ENCODE results near the gene TDO2. TPM values are rescaled to one million over a fixed set of nuclear protein-coding genes. Genes with fewer than 3 reads are reported as not detected.

The TDO2 gene
- total RNA-seq, 4 donors from 2014 or later: 0.23 TPM; not detected in 3

DNA sequence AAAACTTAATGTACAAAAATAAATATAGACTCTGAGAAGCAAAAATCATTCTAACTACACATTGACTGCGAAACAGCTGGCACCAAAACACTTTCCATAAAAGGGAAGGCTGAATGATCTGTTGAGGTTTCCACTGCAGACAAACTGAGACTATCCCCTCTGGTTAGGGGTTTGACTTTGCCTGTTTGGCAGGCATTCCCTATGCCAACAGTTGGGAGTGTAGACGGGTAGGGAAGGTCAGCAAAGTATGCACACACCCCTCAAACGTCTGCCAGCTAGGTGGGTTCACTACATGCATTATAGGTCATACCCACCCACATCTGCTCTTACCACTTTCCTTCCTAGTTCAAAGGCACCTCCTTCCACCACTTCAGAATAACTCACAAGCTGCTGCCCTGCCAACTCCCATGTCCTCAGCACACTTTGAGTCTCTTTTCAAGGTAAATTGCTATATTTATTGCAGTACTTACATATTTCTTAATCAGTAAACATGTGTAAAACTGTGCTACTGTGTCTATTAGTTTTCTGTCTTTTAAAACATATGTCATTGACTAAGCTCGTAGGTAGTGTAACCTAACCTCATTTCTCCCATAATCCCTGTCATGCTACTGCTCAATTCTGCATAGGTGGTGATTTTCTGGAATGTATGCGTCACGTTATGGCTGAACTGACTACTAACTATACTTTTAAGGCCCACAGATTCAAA is 37.7 kb downstream of the TDO2 start:
- intact Hi-C loops (cut with DNase I; ENCODE audit: low total_unique reads): no loop called here
- no peak for DNase-seq (ENCODE audit: low spot score in 2 of 2)
- H3K4me3 ChIP-seq (ENCODE audit: low read depth, poor library complexity, severe bottlenecking): no peak overlapping the region
- TF ChIP-seq, protein P1, sequence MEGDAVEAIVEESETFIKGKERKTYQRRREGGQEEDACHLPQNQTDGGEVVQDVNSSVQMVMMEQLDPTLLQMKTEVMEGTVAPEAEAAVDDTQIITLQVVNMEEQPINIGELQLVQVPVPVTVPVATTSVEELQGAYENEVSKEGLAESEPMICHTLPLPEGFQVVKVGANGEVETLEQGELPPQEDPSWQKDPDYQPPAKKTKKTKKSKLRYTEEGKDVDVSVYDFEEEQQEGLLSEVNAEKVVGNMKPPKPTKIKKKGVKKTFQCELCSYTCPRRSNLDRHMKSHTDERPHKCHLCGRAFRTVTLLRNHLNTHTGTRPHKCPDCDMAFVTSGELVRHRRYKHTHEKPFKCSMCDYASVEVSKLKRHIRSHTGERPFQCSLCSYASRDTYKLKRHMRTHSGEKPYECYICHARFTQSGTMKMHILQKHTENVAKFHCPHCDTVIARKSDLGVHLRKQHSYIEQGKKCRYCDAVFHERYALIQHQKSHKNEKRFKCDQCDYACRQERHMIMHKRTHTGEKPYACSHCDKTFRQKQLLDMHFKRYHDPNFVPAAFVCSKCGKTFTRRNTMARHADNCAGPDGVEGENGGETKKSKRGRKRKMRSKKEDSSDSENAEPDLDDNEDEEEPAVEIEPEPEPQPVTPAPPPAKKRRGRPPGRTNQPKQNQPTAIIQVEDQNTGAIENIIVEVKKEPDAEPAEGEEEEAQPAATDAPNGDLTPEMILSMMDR (IDR thresholded peaks at IDR 0.05): no peak
- no peak for TF ChIP-seq POLR2A (IDR thresholded peaks at IDR 0.05)
- 77 to 83% methylated on average over 6 of the region's 6 CpGs for WGBS, 2 donors

- no peak for DNase-seq (ENCODE audit: low spot score in 2 of 2)
- H3K4me3 ChIP-seq (ENCODE audit: low read depth, poor library complexity, severe bottlenecking): no peak overlapping the region
- TF ChIP-seq, protein P1 (IDR thresholded peaks at IDR 0.05): no peak
- TF ChIP-seq POLR2A (IDR thresholded peaks at IDR 0.05): no peak
- intact Hi-C loops (cut with DNase I; ENCODE audit: low total_unique reads): no loop called here
- 88 to 93% methylated on average over 1 of the region's 1 CpG for WGBS, 2 donors
Observed at GRCh38 chr4:155941820-155942219, 38.3 kb downstream of the TDO2 start.

DNA sequence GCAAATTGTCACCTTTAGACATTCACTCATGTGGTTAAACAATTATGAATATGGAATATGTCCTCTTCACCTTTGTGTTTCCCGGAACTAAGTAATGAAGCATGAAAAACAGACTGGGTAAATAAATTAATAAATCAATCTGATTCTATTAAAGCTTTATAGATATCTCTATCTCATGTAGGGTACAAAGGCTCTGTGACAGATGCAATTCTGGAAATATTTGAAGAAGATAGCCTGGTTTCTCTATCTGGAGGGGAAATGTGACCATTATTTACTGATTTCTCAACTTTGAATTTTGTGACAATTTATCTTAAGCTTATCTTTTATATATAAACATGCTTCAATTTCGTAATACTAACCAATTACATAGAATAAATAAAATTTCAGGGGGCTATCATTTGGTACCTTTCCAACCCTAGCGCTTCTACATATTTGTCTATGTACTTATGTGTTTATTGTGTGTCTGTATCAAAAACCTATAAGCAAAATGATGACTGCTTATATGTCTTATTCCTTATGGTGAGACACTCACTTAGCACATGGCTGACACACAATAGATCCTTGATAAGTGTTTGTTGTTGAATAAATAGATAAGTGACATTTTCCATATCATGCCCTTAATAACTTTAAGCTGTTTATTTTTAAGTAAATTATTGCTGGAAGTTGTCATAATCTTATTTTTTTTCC is 40.3 kb downstream of the TDO2 start:
- H3K4me3 ChIP-seq (ENCODE audit: low read depth, poor library complexity, severe bottlenecking): no peak overlapping the region
- intact Hi-C loops (cut with DNase I; ENCODE audit: low total_unique reads): no loop called here
- TF ChIP-seq, protein P1 (IDR thresholded peaks at IDR 0.05): no peak
- no peak for TF ChIP-seq POLR2A (IDR thresholded peaks at IDR 0.05)
- WGBS, 2 donors: 95 to 99% methylated on average over 3 of the region's 3 CpGs
- DNase-seq (ENCODE audit: low spot score in 2 of 2): no peak

- no peak for TF ChIP-seq POLR2A (IDR thresholded peaks at IDR 0.05)
- TF ChIP-seq, protein P1 (IDR thresholded peaks at IDR 0.05): no peak
- 80 to 83% methylated on average over 1 of the region's 1 CpG for WGBS, 2 donors
- no peak for DNase-seq (ENCODE audit: low spot score in 2 of 2)
- intact Hi-C loops (cut with DNase I; ENCODE audit: low total_unique reads): no loop called here
- H3K4me3 ChIP-seq (ENCODE audit: low read depth, poor library complexity, severe bottlenecking): no peak overlapping the region
Observed at GRCh38 chr4:155944516-155944915, 41.0 kb downstream of the TDO2 start.

GRCh38 chr4:155946486-155946885 is 43.0 kb downstream of the TDO2 start:
- intact Hi-C loops (cut with DNase I; ENCODE audit: low total_unique reads): no loop called here
- no peak overlapping the region for H3K4me3 ChIP-seq (ENCODE audit: low read depth, poor library complexity, severe bottlenecking)
- TF ChIP-seq, protein P1 (IDR thresholded peaks at IDR 0.05): no peak
- TF ChIP-seq POLR2A (IDR thresholded peaks at IDR 0.05): no peak
- WGBS, 2 donors: 54 to 62% methylated on average over 4 of the region's 4 CpGs
- DNase-seq (ENCODE audit: low spot score in 2 of 2): no peak

All from lower leg skin (tissue), 4 donors.